GM23338 (cell line): ENCODE data around the gene ANKRD40. TPM values are rescaled to one million over a fixed set of nuclear protein-coding genes. Genes with fewer than 3 reads are reported as not detected.
A peak's percentile ranks its signal among the peaks of the same experiment; 100 is the strongest.

Source experiments
- ATAC-seq: fragments of 200-7000 bp; cut with Tn5 transposase; 3 replicates; pipeline ENCODE4 v1.9.1; 2020
- DNase-seq: peaks from one replicate; pipeline ENCODE4 v3.0.0-alpha.2; 2015; ENCODE audit warnings: low spot score
- H2AFZ ChIP-seq: fragments of 200-600 bp; sonication (generic); 2 replicates; pipeline ENCODE4 v1.8.0; 2016; ENCODE audit warnings: antibody characterized with exemption, mild to moderate bottlenecking, moderate library complexity
- H3F3A ChIP-seq: fragments of 200-600 bp; sonication (generic); replicated peaks from 2 replicates; pipeline ENCODE4 v1.8.0; 2017; ENCODE audit warnings: antibody characterized with exemption, mixed run types, low read depth
- H3K27ac ChIP-seq: fragments of 200-600 bp; sonication (generic); 2 replicates; pipeline ENCODE4 v1.6.1; 2016; ENCODE audit warnings: low read depth
- H3K27me3 ChIP-seq: fragments of 200-600 bp; sonication (generic); 2 replicates; pipeline ENCODE4 v1.8.0; 2016; ENCODE audit warnings: mild to moderate bottlenecking, mixed run types, moderate library complexity; ENCODE audit not compliant: insufficient read depth
- H3K36me3 ChIP-seq: fragments of 200-600 bp; sonication (generic); 2 replicates; pipeline ENCODE4 v1.8.0; 2016; ENCODE audit warnings: mild to moderate bottlenecking; ENCODE audit not compliant: insufficient read depth
- H3K4me1 ChIP-seq: fragments of 200-600 bp; sonication (generic); 2 replicates; pipeline ENCODE4 v1.8.0; 2016; ENCODE audit warnings: mild to moderate bottlenecking, moderate library complexity; ENCODE audit not compliant: insufficient read depth
- H3K4me2 ChIP-seq: fragments of 200-600 bp; sonication (generic); 2 replicates; pipeline ENCODE4 v1.7.1; 2017; ENCODE audit warnings: mixed run types
- H3K4me3 ChIP-seq: fragments of 200-600 bp; sonication (generic); 2 replicates; pipeline ENCODE4 v1.6.1; 2016; ENCODE audit warnings: mixed run types
- H3K79me2 ChIP-seq: fragments of 200-600 bp; sonication (generic); replicated peaks from 2 replicates; pipeline ENCODE4 v1.8.0; 2017; ENCODE audit warnings: mild to moderate bottlenecking; ENCODE audit not compliant: insufficient read depth
- H3K9me2 ChIP-seq: fragments of 200-600 bp; sonication (generic); 2 replicates; pipeline ENCODE4 v1.8.0; 2017; ENCODE audit not compliant: insufficient read depth
- H4K20me1 ChIP-seq: fragments of 200-600 bp; sonication (generic); replicated peaks from 2 replicates; pipeline ENCODE4 v1.8.0; 2017; ENCODE audit warnings: mild to moderate bottlenecking; ENCODE audit not compliant: insufficient read depth
- H3K27ac Mint-ChIP-seq: 2 replicates; pipeline ENCODE4 v1.8.0; 2020; ENCODE audit warnings: inconsistent platforms, mild to moderate bottlenecking, moderate library complexity, mixed read lengths
- H3K27me3 Mint-ChIP-seq: 3 replicates; pipeline ENCODE4 v1.8.0; 2022; ENCODE audit warnings: low read depth, mild to moderate bottlenecking, moderate library complexity, mixed read lengths, inconsistent platforms; ENCODE audit not compliant: insufficient read depth, poor library complexity
- H3K36me3 Mint-ChIP-seq: 3 replicates; pipeline ENCODE4 v1.8.0; 2021; ENCODE audit warnings: low read depth, mild to moderate bottlenecking, inconsistent platforms, moderate library complexity, mixed read lengths
- H3K4me1 Mint-ChIP-seq: 3 replicates; pipeline ENCODE4 v1.8.0; 2020; ENCODE audit warnings: mild to moderate bottlenecking, inconsistent platforms, mixed read lengths
- H3K4me3 Mint-ChIP-seq: 3 replicates; pipeline ENCODE4 v1.8.0; 2021; ENCODE audit warnings: moderate library complexity, mild to moderate bottlenecking, inconsistent platforms, mixed read lengths
- H3K9me3 Mint-ChIP-seq: 3 replicates; pipeline ENCODE4 v1.8.0; 2020; ENCODE audit warnings: moderate library complexity, mild to moderate bottlenecking, inconsistent platforms, mixed read lengths
- CREB1 ChIP-seq: fragments of 250-450 bp; sonication (Bioruptor Pico); IDR thresholded peaks from 2 replicates; pipeline ENCODE4 v1.5.0; 2020; ENCODE audit warnings: low read depth, mild to moderate bottlenecking, moderate library complexity
- ETS1 ChIP-seq: IDR thresholded peaks from 2 replicates; pipeline ENCODE4 v1.6.1; 2016; ENCODE audit warnings: antibody characterized with exemption
- EZH2 ChIP-seq: fragments of 200-600 bp; sonication (generic); IDR thresholded peaks from one replicate; pipeline ENCODE4 v1.8.0; 2017; ENCODE audit warnings: antibody characterized with exemption, mild to moderate bottlenecking, low read depth; ENCODE audit not compliant: unreplicated experiment
- EZH2phosphoT487 ChIP-seq: fragments of 200-600 bp; sonication (generic); IDR thresholded peaks from one replicate; pipeline ENCODE4 v1.8.1; 2018; ENCODE audit warnings: antibody characterized with exemption; ENCODE audit not compliant: unreplicated experiment
- JUNB ChIP-seq: IDR thresholded peaks from one replicate; pipeline ENCODE4 v1.6.1; 2016; ENCODE audit warnings: antibody characterized with exemption; ENCODE audit not compliant: unreplicated experiment
- NANOG ChIP-seq: IDR thresholded peaks from 2 replicates; pipeline ENCODE4 v1.6.1; 2016; ENCODE audit warnings: antibody characterized with exemption, borderline replicate concordance
- REST ChIP-seq: IDR thresholded peaks from one replicate; pipeline ENCODE4 v1.6.1; 2018; ENCODE audit warnings: antibody characterized with exemption; ENCODE audit not compliant: unreplicated experiment
- ZNF114 ChIP-seq: fragments of 250-450 bp; sonication (Bioruptor Pico); IDR thresholded peaks from 2 replicates; pipeline ENCODE4 v1.5.0; 2020; ENCODE audit warnings: mild to moderate bottlenecking, moderate library complexity
- ZNF331 ChIP-seq: fragments of 250-450 bp; sonication (Bioruptor Pico); IDR thresholded peaks from 2 replicates; pipeline ENCODE4 v1.5.0; 2020; ENCODE audit warnings: low read depth, mild to moderate bottlenecking, moderate library complexity
- polyA plus RNA-seq: library from polyadenylated mRNA; unstranded; fragments of >200 nt; fragmentation: Nextera tagmentation; extraction: Ambion mirVana; gene quantifications from 2 replicates; pipeline ENCODE4 v1.2.1, GENCODE V29; 2016
- total RNA-seq: library from RNA; depleted of rRNA; stranded (reverse); fragments of >200 nt; shearing (Covaris generic); gene quantifications from 2 replicates; pipeline ENCODE4 v1.2.3, GENCODE V29; 2014
- TF ChIP-seq, protein P1 (sequence below): fragments of 250-450 bp; sonication (Bioruptor Pico); IDR thresholded peaks from 2 replicates; pipeline ENCODE4 v1.5.0; 2020; ENCODE audit warnings: mild to moderate bottlenecking, moderate library complexity
- TF ChIP-seq, protein P2 (sequence below), 2 experiments: fragments of 200-600 bp in 1 of 2; sonication (generic) in 1 of 2; conservative IDR thresholded peaks; 2 replicates each; pipeline versions ENCODE4 v1.5.1 to v1.6.1; 2016 to 2017; ENCODE audit warnings: antibody characterized with exemption in 2 of 2, low read depth in 2 of 2, mild to moderate bottlenecking in 2 of 2, moderate library complexity in 1 of 2

Gene ANKRD40
- total and polyA plus RNA-seq, 2 experiments from 2014 or later, result 19.0 to 42.1 TPM

GRCh38 chr17:50688245-50688644 is 19.5 kb downstream of the ANKRD40 start (continued):
- TF ChIP-seq, protein P1, sequence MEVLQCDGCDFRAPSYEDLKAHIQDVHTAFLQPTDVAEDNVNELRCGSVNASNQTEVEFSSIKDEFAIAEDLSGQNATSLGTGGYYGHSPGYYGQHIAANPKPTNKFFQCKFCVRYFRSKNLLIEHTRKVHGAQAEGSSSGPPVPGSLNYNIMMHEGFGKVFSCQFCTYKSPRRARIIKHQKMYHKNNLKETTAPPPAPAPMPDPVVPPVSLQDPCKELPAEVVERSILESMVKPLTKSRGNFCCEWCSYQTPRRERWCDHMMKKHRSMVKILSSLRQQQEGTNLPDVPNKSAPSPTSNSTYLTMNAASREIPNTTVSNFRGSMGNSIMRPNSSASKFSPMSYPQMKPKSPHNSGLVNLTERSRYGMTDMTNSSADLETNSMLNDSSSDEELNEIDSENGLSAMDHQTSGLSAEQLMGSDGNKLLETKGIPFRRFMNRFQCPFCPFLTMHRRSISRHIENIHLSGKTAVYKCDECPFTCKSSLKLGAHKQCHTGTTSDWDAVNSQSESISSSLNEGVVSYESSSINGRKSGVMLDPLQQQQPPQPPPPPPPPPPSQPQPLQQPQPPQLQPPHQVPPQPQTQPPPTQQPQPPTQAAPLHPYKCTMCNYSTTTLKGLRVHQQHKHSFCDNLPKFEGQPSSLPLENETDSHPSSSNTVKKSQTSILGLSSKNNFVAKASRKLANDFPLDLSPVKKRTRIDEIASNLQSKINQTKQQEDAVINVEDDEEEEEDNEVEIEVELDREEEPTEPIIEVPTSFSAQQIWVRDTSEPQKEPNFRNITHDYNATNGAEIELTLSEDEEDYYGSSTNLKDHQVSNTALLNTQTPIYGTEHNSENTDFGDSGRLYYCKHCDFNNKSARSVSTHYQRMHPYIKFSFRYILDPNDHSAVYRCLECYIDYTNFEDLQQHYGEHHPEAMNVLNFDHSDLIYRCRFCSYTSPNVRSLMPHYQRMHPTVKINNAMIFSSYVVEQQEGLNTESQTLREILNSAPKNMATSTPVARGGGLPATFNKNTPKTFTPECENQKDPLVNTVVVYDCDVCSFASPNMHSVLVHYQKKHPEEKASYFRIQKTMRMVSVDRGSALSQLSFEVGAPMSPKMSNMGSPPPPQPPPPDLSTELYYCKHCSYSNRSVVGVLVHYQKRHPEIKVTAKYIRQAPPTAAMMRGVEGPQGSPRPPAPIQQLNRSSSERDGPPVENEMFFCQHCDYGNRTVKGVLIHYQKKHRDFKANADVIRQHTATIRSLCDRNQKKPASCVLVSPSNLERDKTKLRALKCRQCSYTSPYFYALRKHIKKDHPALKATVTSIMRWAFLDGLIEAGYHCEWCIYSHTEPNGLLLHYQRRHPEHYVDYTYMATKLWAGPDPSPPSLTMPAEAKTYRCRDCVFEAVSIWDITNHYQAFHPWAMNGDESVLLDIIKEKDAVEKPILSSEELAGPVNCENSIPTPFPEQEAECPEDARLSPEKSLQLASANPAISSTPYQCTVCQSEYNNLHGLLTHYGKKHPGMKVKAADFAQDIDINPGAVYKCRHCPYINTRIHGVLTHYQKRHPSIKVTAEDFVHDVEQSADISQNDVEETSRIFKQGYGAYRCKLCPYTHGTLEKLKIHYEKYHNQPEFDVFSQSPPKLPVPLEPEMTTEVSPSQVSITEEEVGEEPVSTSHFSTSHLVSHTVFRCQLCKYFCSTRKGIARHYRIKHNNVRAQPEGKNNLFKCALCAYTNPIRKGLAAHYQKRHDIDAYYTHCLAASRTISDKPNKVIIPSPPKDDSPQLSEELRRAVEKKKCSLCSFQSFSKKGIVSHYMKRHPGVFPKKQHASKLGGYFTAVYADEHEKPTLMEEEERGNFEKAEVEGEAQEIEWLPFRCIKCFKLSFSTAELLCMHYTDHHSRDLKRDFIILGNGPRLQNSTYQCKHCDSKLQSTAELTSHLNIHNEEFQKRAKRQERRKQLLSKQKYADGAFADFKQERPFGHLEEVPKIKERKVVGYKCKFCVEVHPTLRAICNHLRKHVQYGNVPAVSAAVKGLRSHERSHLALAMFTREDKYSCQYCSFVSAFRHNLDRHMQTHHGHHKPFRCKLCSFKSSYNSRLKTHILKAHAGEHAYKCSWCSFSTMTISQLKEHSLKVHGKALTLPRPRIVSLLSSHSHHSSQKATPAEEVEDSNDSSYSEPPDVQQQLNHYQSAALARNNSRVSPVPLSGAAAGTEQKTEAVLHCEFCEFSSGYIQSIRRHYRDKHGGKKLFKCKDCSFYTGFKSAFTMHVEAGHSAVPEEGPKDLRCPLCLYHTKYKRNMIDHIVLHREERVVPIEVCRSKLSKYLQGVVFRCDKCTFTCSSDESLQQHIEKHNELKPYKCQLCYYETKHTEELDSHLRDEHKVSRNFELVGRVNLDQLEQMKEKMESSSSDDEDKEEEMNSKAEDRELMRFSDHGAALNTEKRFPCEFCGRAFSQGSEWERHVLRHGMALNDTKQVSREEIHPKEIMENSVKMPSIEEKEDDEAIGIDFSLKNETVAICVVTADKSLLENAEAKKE (CRISPR knock-in tag), result no peak

- Histone ChIP-seq H3K36me3 (no peaks in the 10 kb centered on the region), H3K27ac (no peak overlapping the region), H3K4me2 (no peak overlapping the region), H3K79me2 (no peaks in the 10 kb centered on the region), H3K9me2 (no peaks in the 10 kb centered on the region), H4K20me1 (no peaks in the 10 kb centered on the region), H3F3A (peaks cover 15% of the 10 kb centered on the region; the same call in 1 of the 2 replicates), H3K4me3 (no peak overlapping the region), H3K4me1 (peaks cover 3% of the 10 kb centered on the region), H3K27me3 (no peaks in the 10 kb centered on the region), H2AFZ (peak overlapping the region; percentile 86)
- Mint-ChIP-seq H3K27ac (no peak overlapping the region; the same call in 1 of the 2 replicates), H3K9me3 (no peaks in the 10 kb centered on the region), H3K4me1 (peaks cover 37% of the 10 kb centered on the region), H3K27me3 (peaks cover 5% of the 10 kb centered on the region), H3K36me3 (no peaks in the 10 kb centered on the region; the same call in 2 of the 3 replicates), H3K4me3 (no peak overlapping the region)
- ATAC-seq (peak; percentile 38), DNase-seq (peak; percentile 56)
- TF ChIP-seq CREB1 (CRISPR knock-in tag), result no peak
- TF ChIP-seq EZH2phosphoT487, result no peak
- TF ChIP-seq, protein P2, sequence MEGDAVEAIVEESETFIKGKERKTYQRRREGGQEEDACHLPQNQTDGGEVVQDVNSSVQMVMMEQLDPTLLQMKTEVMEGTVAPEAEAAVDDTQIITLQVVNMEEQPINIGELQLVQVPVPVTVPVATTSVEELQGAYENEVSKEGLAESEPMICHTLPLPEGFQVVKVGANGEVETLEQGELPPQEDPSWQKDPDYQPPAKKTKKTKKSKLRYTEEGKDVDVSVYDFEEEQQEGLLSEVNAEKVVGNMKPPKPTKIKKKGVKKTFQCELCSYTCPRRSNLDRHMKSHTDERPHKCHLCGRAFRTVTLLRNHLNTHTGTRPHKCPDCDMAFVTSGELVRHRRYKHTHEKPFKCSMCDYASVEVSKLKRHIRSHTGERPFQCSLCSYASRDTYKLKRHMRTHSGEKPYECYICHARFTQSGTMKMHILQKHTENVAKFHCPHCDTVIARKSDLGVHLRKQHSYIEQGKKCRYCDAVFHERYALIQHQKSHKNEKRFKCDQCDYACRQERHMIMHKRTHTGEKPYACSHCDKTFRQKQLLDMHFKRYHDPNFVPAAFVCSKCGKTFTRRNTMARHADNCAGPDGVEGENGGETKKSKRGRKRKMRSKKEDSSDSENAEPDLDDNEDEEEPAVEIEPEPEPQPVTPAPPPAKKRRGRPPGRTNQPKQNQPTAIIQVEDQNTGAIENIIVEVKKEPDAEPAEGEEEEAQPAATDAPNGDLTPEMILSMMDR (conservative IDR thresholded peaks at IDR 0.05; ENCODE audit: low read depth in 2 of 2), result no peak
- TF ChIP-seq NANOG, result no peak
- no peak for TF ChIP-seq REST
- no peak for TF ChIP-seq ZNF114 (CRISPR knock-in tag)
- TF ChIP-seq JUNB, result no peak
- TF ChIP-seq ZNF331 (CRISPR knock-in tag), result no peak
- TF ChIP-seq ETS1, result no peak
- TF ChIP-seq EZH2, result no peak
Observed at GRCh38 chr17:50687200-50688066, 20.3 kb downstream of the ANKRD40 start.
